Fibroblast of lung (primary cell): ENCODE results near the gene CACNA2D3. TPM values are rescaled to one million over a fixed set of nuclear protein-coding genes. Genes with fewer than 3 reads are reported as not detected.

Experiments used
- DNase-seq, 2 donors: peaks; one replicate each; pipeline versions ENCODE4 v3.0.0 to v3.0.0-alpha.2; 2010; ENCODE audit warnings: low read depth in 2 of 2
- H2AFZ ChIP-seq: 2 replicates; pipeline ENCODE4 v1.5.1; 2012; ENCODE audit warnings: low read length, control low read depth, inconsistent platforms
- H3K27ac ChIP-seq: 2 replicates; pipeline ENCODE4 v1.5.1; 2011; ENCODE audit warnings: low read length, control low read depth; ENCODE audit not compliant: insufficient read depth
- H3K27me3 ChIP-seq: 2 replicates; pipeline ENCODE4 v1.5.1; 2011; ENCODE audit warnings: mild to moderate bottlenecking, low read length; ENCODE audit not compliant: control insufficient read depth, insufficient read depth
- H3K36me3 ChIP-seq: 2 replicates; pipeline ENCODE4 v1.5.1; 2011; ENCODE audit warnings: low read length; ENCODE audit not compliant: control insufficient read depth, insufficient read depth
- H3K4me1 ChIP-seq: 2 replicates; pipeline ENCODE4 v1.5.1; 2011; ENCODE audit warnings: low read length; ENCODE audit not compliant: control insufficient read depth, insufficient read depth; ENCODE audit errors: extremely low read depth
- H3K4me2 ChIP-seq: 2 replicates; pipeline ENCODE4 v1.5.1; 2011; ENCODE audit warnings: low read length, control low read depth; ENCODE audit not compliant: insufficient read depth; ENCODE audit errors: extremely low read depth
- H3K4me3 ChIP-seq, 4 experiments: fragments of 200-600 bp in 1 of 4; sonication (generic) in 1 of 4; replicated peaks in 1 of 4; 2 replicates each; pipeline ENCODE4 v1.5.1; 2011 to 2016; ENCODE audit warnings: low read length in 4 of 4, low read depth in 3 of 4, mild to moderate bottlenecking in 3 of 4, control low read depth in 2 of 4, inconsistent platforms in 1 of 4, mixed read lengths in 1 of 4; ENCODE audit not compliant: insufficient read depth in 1 of 4; ENCODE audit errors: control extremely low read depth in 1 of 4
- H3K79me2 ChIP-seq: 2 replicates; pipeline ENCODE4 v1.5.1; 2012; ENCODE audit warnings: mild to moderate bottlenecking, low read length, inconsistent platforms; ENCODE audit not compliant: control insufficient read depth, insufficient read depth
- H3K9ac ChIP-seq: 2 replicates; pipeline ENCODE4 v1.5.1; 2011; ENCODE audit warnings: mild to moderate bottlenecking, low read length, control low read depth; ENCODE audit not compliant: insufficient read depth
- H3K9me3 ChIP-seq: 2 replicates; pipeline ENCODE4 v1.5.1; 2012; ENCODE audit warnings: low read depth, low read length; ENCODE audit not compliant: control insufficient read depth, insufficient read depth
- H4K20me1 ChIP-seq: 2 replicates; pipeline ENCODE4 v1.5.1; 2011; ENCODE audit warnings: low read length; ENCODE audit not compliant: control insufficient read depth, insufficient read depth; ENCODE audit errors: extremely low read depth
- EZH2 ChIP-seq: IDR thresholded peaks from 2 replicates; pipeline ENCODE4 v1.5.1; 2012; ENCODE audit warnings: low read length, control low read depth, mild to moderate bottlenecking; ENCODE audit errors: missing control alignments
- polyA plus RNA-seq, 2 donors: library from polyadenylated mRNA; depleted of rRNA in 1 of 2; stranded (reverse) in 1 of 2; unstranded in 1 of 2; fragments of >200 nt; gene quantifications; 2 replicates each; pipeline ENCODE4 v1.2.1, GENCODE V29; 2011 to 2012; ENCODE audit warnings: missing spikeins in 1 of 2
- total RNA-seq: library from RNA; depleted of rRNA; stranded (reverse); fragments of >200 nt; gene quantifications from 2 replicates; pipeline ENCODE4 v1.2.1, GENCODE V29; 2014
- TF ChIP-seq, protein P1 (sequence below), 2 donors: IDR thresholded peaks in 1 of 2; conservative IDR thresholded peaks in 1 of 2; 1 replicate in 1 of 2; 2 replicates in 1 of 2; pipeline ENCODE4 v1.5.1; 2011 to 2012; ENCODE audit warnings: low read length in 2 of 2, control low read depth in 1 of 2, inconsistent platforms in 1 of 2, low read depth in 1 of 2, mild to moderate bottlenecking in 1 of 2

Gene CACNA2D3
- total and polyA plus RNA-seq, 2 donors (not counting 1 experiment from before 2014, with no cell fraction given) = 1.8 to 11.5 TPM

DNA sequence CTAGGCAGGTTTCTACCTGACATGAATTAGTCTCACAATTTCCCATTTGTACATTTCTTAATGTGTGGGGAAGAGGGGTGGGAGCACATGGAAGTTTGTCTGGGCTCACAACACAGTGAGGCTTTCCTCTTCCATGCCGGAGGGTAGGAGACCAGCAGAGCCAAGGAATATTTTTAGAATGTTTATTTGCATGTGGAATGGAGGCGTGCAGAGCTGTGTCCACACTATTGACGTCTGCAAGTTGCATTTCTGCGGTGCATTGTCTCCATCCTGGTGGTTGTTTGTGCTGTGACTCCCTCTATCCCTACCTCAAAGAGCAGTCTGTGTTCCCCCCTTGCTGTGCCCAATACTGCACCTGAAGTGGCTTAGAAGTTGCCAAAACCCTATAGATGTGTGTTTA lies 908.6 kb downstream of the CACNA2D3 start:
- TF ChIP-seq, protein P1, sequence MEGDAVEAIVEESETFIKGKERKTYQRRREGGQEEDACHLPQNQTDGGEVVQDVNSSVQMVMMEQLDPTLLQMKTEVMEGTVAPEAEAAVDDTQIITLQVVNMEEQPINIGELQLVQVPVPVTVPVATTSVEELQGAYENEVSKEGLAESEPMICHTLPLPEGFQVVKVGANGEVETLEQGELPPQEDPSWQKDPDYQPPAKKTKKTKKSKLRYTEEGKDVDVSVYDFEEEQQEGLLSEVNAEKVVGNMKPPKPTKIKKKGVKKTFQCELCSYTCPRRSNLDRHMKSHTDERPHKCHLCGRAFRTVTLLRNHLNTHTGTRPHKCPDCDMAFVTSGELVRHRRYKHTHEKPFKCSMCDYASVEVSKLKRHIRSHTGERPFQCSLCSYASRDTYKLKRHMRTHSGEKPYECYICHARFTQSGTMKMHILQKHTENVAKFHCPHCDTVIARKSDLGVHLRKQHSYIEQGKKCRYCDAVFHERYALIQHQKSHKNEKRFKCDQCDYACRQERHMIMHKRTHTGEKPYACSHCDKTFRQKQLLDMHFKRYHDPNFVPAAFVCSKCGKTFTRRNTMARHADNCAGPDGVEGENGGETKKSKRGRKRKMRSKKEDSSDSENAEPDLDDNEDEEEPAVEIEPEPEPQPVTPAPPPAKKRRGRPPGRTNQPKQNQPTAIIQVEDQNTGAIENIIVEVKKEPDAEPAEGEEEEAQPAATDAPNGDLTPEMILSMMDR (conservative IDR thresholded peaks at IDR 0.05 in 1 of 2, IDR thresholded peaks at IDR 0.05 in 1 of 2; ENCODE audit: low read depth in 1 of 2, low read length in 2 of 2) = no peak
- no peak for TF ChIP-seq EZH2
- Histone ChIP-seq H3K27ac (no peak overlapping the region), H2AFZ (no peak overlapping the region), H3K9ac (no peak overlapping the region), H3K9me3 (no peaks in the 10 kb centered on the region), H3K4me2 (no peak overlapping the region), H3K4me3 (no peak overlapping the region), H3K79me2 (no peaks in the 10 kb centered on the region), H3K4me1 (no peaks in the 10 kb centered on the region), H3K27me3 (no peaks in the 10 kb centered on the region), H4K20me1 (no peaks in the 10 kb centered on the region), H3K36me3 (no peaks in the 10 kb centered on the region)
- DNase-seq = no peak

- Histone ChIP-seq H3K9me3 (no peaks in the 10 kb centered on the region), H3K36me3 (no peaks in the 10 kb centered on the region), H4K20me1 (no peaks in the 10 kb centered on the region), H3K27me3 (no peaks in the 10 kb centered on the region), H3K9ac (no peak overlapping the region), H3K4me2 (no peak overlapping the region), H3K79me2 (no peaks in the 10 kb centered on the region), H3K4me3 (no peak overlapping the region), H3K27ac (no peak overlapping the region), H3K4me1 (no peaks in the 10 kb centered on the region), H2AFZ (no peak overlapping the region)
- TF ChIP-seq EZH2 = no peak
- TF ChIP-seq, protein P1 (conservative IDR thresholded peaks at IDR 0.05 in 1 of 2, IDR thresholded peaks at IDR 0.05 in 1 of 2; ENCODE audit: low read depth in 1 of 2, low read length in 2 of 2) = no peak
- DNase-seq = peak in 1 of 2 donors; percentile 54
These were observed 914.7 kb downstream of the CACNA2D3 start for GRCh38 chr3:55036883-55037577.

DNA sequence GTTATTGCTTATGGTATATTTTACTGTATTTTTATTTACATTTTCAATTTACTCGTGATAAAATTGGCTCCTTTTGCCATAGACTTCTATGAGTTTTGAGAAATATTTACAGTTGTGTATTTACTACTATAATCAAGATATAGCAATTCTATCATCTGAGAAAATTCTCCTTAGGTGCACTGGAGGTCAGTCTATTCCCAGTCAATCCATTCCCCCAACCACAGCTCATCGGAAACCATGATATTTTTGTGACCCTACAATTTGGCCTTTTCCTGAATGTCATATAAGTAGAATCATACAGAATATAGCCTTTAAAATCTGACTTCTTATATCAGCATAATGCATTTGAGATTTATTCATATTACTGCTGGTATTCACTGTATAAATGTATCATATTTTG lies 920.2 kb downstream of the CACNA2D3 start:
- no peaks in the 10 kb centered on the region for H3K9me3 ChIP-seq
- H3K27ac ChIP-seq = no peak overlapping the region
- H3K36me3 ChIP-seq = no peaks in the 10 kb centered on the region
- no peaks in the 10 kb centered on the region for H3K79me2 ChIP-seq
- H4K20me1 ChIP-seq = no peaks in the 10 kb centered on the region
- TF ChIP-seq, protein P1 (conservative IDR thresholded peaks at IDR 0.05 in 1 of 2, IDR thresholded peaks at IDR 0.05 in 1 of 2; ENCODE audit: low read depth in 1 of 2, low read length in 2 of 2) = peak in 1 of 2 donors; percentile 40
- no peak for TF ChIP-seq EZH2
- no peak overlapping the region for H2AFZ ChIP-seq
- H3K4me3 ChIP-seq = no peak overlapping the region
- DNase-seq = peak in 1 of 2 donors; percentile 12
- no peak overlapping the region for H3K9ac ChIP-seq
- no peak overlapping the region for H3K4me2 ChIP-seq
- no peaks in the 10 kb centered on the region for H3K27me3 ChIP-seq
- no peaks in the 10 kb centered on the region for H3K4me1 ChIP-seq
